Tibial nerve (tissue), 4 donors: ENCODE measurements around the gene ESRRB. TPM values are rescaled to one million over a fixed set of nuclear protein-coding genes. Genes with fewer than 3 reads are reported as not detected.
A peak's percentile ranks its signal among the peaks of the same experiment; 100 is the strongest.

Source experiments
- DNase-seq, 2 donors: peaks; one replicate each; pipeline ENCODE4 v3.0.0-alpha.2; 2019; ENCODE audit warnings: low spot score in 2 of 2
- H3K27ac ChIP-seq, 4 donors: fragments of 200-600 bp; sonication (generic) in 3 of 4; one replicate each; pipeline ENCODE4 v1.5.1; 2017 to 2019; ENCODE audit warnings: mild to moderate bottlenecking in 1 of 4
- H3K27me3 ChIP-seq, 2 donors: fragments of 200-600 bp; sonication (generic) in 1 of 2; one replicate each; pipeline versions ENCODE4 v1.5.1 to v1.6.0; 2017 to 2019
- H3K36me3 ChIP-seq, 3 donors: fragments of 200-600 bp; sonication (generic); one replicate each; pipeline ENCODE4 v1.5.1; 2018 to 2019
- H3K4me1 ChIP-seq, 4 donors: fragments of 200-600 bp; sonication (generic) in 3 of 4; one replicate each; pipeline ENCODE4 v1.5.1; 2017 to 2019
- H3K4me3 ChIP-seq, 4 donors: fragments of 200-600 bp; sonication (generic) in 3 of 4; one replicate each; pipeline ENCODE4 v1.5.1; 2017 to 2019; ENCODE audit warnings: mild to moderate bottlenecking in 1 of 4, moderate library complexity in 1 of 4
- H3K9me3 ChIP-seq, 4 donors: fragments of 200-600 bp; sonication (generic) in 3 of 4; one replicate each; pipeline ENCODE4 v1.5.1; 2017 to 2019
- CTCF ChIP-seq, 5 experiments: fragments of 200-600 bp in 3 of 5; fragments of 450-650 bp in 2 of 5; sonication (generic) in 3 of 5; IDR thresholded peaks; one replicate each; pipeline ENCODE4 v1.5.1; 2016 to 2019; ENCODE audit warnings: antibody characterized with exemption in 5 of 5, mild to moderate bottlenecking in 3 of 5, moderate library complexity in 2 of 5
- EP300 ChIP-seq, 2 donors: sonication (generic); formaldehyde crosslinking; IDR thresholded peaks; one replicate each; pipeline ENCODE4 v1.6.1; 2017; ENCODE audit warnings: antibody characterized with exemption in 2 of 2, mild to moderate bottlenecking in 1 of 2
- POLR2A ChIP-seq, 2 donors: fragments of 450-650 bp; IDR thresholded peaks; one replicate each; pipeline ENCODE4 v1.6.1; 2017; ENCODE audit warnings: antibody characterized with exemption in 2 of 2, mild to moderate bottlenecking in 2 of 2, moderate library complexity in 2 of 2
- WGBS, 2 donors: methylation state at CpG; one replicate each; pipeline ENCODE4 v1.1.5; 2018; 5-methylcytosine and 5-hydroxymethylcytosine counted together
- total RNA-seq, 4 donors: library from RNA; depleted of rRNA; stranded (reverse); fragments of >200 nt; gene quantifications; one replicate each; pipeline ENCODE4 v1.1.0, GENCODE V29; 2016

The ESRRB gene
- total RNA-seq, 4 donors from 2014 or later: 0.87 to 1.5 TPM; not detected in 2

GRCh38 chr14:76352639-76353281 is 23.2 kb upstream of the ESRRB start:
- Histone ChIP-seq H3K4me3 (peak overlapping the region in 2 of 4 donors; percentile 19 to 40), H3K9me3 (no peaks in the 10 kb centered on the region), H3K4me1 (peaks cover 0 to 18% (median 2%) of the 10 kb centered on the region in 4 donors), H3K36me3 (no peaks in the 10 kb centered on the region), H3K27me3 (peaks cover 0 to 7% of the 10 kb centered on the region in 2 donors), H3K27ac (no peak overlapping the region)
- whole genome bisulfite sequencing, 2 donors: 5 to 8% methylated on average over 21 to 40 of the region's 40 CpGs
- TF ChIP-seq EP300 (IDR thresholded peaks at IDR 0.05) (no peak), CTCF (IDR thresholded peaks at IDR 0.05) (peak; percentile 66 to 87 (median 75))
- DNase-seq: peak; percentile 24 to 42

GRCh38 chr14:76354310-76354709 is 21.6 kb upstream of the ESRRB start:
- WGBS, 2 donors: 90 to 95% methylated on average over 4 of the region's 4 CpGs
- Histone ChIP-seq H3K27ac (no peak overlapping the region), H3K36me3 (no peaks in the 10 kb centered on the region), H3K27me3 (peaks cover 0 to 7% of the 10 kb centered on the region in 2 donors), H3K9me3 (no peaks in the 10 kb centered on the region), H3K4me3 (no peak overlapping the region), H3K4me1 (peaks cover 0 to 12% (median 2%) of the 10 kb centered on the region in 4 donors)
- TF ChIP-seq EP300 (IDR thresholded peaks at IDR 0.05) (no peak), CTCF (IDR thresholded peaks at IDR 0.05) (no peak), POLR2A (IDR thresholded peaks at IDR 0.05) (no peak)
- no peak for DNase-seq

- peaks cover 0 to 7% of the 10 kb centered on the region in 2 donors for H3K27me3 ChIP-seq
- 79 to 88% methylated on average over 3 of the region's 3 CpGs for WGBS, 2 donors
- no peak for DNase-seq
- no peak for TF ChIP-seq CTCF (IDR thresholded peaks at IDR 0.05)
- no peak for TF ChIP-seq EP300 (IDR thresholded peaks at IDR 0.05)
- TF ChIP-seq POLR2A (IDR thresholded peaks at IDR 0.05): no peak
- H3K36me3 ChIP-seq: no peaks in the 10 kb centered on the region
- no peak overlapping the region for H3K27ac ChIP-seq
- no peak overlapping the region for H3K4me3 ChIP-seq
- no peaks in the 10 kb centered on the region for H3K9me3 ChIP-seq
- peaks cover 0 to 9% (median 2%) of the 10 kb centered on the region in 4 donors for H3K4me1 ChIP-seq
Measured at GRCh38 chr14:76355771-76356170, 20.2 kb upstream of the ESRRB start.

GRCh38 chr14:76371066-76371465 is 4.9 kb upstream of the ESRRB start:
- TF ChIP-seq EP300 (IDR thresholded peaks at IDR 0.05) (no peak), CTCF (IDR thresholded peaks at IDR 0.05) (no peak), POLR2A (IDR thresholded peaks at IDR 0.05) (no peak)
- H3K27ac ChIP-seq: no peak overlapping the region
- H3K4me1 ChIP-seq: peaks cover 0 to 5% (median 0%) of the 10 kb centered on the region in 4 donors
- no peaks in the 10 kb centered on the region for H3K9me3 ChIP-seq
- DNase-seq: no peak
- no peaks in the 10 kb centered on the region for H3K36me3 ChIP-seq
- H3K4me3 ChIP-seq: no peak overlapping the region
- 74 to 78% methylated on average over 7 of the region's 7 CpGs for WGBS, 2 donors
- H3K27me3 ChIP-seq: peaks cover 0 to 31% of the 10 kb centered on the region in 2 donors

GRCh38 chr14:76373456-76373855 is 2.5 kb upstream of the ESRRB start:
- H3K4me1 ChIP-seq: peaks cover 0 to 21% (median 0%) of the 10 kb centered on the region in 4 donors
- H3K36me3 ChIP-seq: no peaks in the 10 kb centered on the region
- no peak for TF ChIP-seq EP300 (IDR thresholded peaks at IDR 0.05)
- no peak for TF ChIP-seq CTCF (IDR thresholded peaks at IDR 0.05)
- TF ChIP-seq POLR2A (IDR thresholded peaks at IDR 0.05): no peak
- H3K4me3 ChIP-seq: no peak overlapping the region
- no peak overlapping the region for H3K27ac ChIP-seq
- H3K9me3 ChIP-seq: no peaks in the 10 kb centered on the region
- H3K27me3 ChIP-seq: peaks cover 0 to 53% of the 10 kb centered on the region in 2 donors
- no peak for DNase-seq
- 46 to 53% methylated on average over 3 of the region's 3 CpGs for WGBS, 2 donors
